ENCODE results near the gene TBCK. TPM values are rescaled to one million over a fixed set of nuclear protein-coding genes. Genes with fewer than 3 reads are reported as not detected.

Gene TBCK
- total and polyA plus RNA-seq, 9 of the 15 experiments (the other 6 are each of a cell fraction or from before 2014, with no cell fraction given): 5.3 to 26.6 (median 16.2) TPM

- TF ChIP-seq, protein P1, sequence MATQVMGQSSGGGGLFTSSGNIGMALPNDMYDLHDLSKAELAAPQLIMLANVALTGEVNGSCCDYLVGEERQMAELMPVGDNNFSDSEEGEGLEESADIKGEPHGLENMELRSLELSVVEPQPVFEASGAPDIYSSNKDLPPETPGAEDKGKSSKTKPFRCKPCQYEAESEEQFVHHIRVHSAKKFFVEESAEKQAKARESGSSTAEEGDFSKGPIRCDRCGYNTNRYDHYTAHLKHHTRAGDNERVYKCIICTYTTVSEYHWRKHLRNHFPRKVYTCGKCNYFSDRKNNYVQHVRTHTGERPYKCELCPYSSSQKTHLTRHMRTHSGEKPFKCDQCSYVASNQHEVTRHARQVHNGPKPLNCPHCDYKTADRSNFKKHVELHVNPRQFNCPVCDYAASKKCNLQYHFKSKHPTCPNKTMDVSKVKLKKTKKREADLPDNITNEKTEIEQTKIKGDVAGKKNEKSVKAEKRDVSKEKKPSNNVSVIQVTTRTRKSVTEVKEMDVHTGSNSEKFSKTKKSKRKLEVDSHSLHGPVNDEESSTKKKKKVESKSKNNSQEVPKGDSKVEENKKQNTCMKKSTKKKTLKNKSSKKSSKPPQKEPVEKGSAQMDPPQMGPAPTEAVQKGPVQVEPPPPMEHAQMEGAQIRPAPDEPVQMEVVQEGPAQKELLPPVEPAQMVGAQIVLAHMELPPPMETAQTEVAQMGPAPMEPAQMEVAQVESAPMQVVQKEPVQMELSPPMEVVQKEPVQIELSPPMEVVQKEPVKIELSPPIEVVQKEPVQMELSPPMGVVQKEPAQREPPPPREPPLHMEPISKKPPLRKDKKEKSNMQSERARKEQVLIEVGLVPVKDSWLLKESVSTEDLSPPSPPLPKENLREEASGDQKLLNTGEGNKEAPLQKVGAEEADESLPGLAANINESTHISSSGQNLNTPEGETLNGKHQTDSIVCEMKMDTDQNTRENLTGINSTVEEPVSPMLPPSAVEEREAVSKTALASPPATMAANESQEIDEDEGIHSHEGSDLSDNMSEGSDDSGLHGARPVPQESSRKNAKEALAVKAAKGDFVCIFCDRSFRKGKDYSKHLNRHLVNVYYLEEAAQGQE (IDR thresholded peaks at IDR 0.05; ENCODE audit: borderline replicate concordance): no peak
- TF ChIP-seq, protein P1 (CRISPR knock-in tag; IDR thresholded peaks at IDR 0.05; ENCODE audit: low read depth): no peak
- TF ChIP-seq BCL6 (CRISPR knock-in tag; IDR thresholded peaks at IDR 0.05) (no peak), ZFPM2 (CRISPR knock-in tag; IDR thresholded peaks at IDR 0.05) (no peak), HSF4 (CRISPR knock-in tag; IDR thresholded peaks at IDR 0.05; ENCODE audit: borderline replicate concordance) (no peak), TAF9B (IDR thresholded peaks at IDR 0.05; ENCODE audit: partially characterized antibody) (peak; percentile 82), AFF4 (CRISPR knock-in tag; IDR thresholded peaks at IDR 0.05) (peak; percentile 25; the same call in 1 of the 2 replicates), ELF1 (tag; IDR thresholded peaks at IDR 0.05) (peak; percentile 91), DDX20 (tag; IDR thresholded peaks at IDR 0.05; ENCODE audit: low read depth) (no peak)
- TF ChIP-seq, protein P2, sequence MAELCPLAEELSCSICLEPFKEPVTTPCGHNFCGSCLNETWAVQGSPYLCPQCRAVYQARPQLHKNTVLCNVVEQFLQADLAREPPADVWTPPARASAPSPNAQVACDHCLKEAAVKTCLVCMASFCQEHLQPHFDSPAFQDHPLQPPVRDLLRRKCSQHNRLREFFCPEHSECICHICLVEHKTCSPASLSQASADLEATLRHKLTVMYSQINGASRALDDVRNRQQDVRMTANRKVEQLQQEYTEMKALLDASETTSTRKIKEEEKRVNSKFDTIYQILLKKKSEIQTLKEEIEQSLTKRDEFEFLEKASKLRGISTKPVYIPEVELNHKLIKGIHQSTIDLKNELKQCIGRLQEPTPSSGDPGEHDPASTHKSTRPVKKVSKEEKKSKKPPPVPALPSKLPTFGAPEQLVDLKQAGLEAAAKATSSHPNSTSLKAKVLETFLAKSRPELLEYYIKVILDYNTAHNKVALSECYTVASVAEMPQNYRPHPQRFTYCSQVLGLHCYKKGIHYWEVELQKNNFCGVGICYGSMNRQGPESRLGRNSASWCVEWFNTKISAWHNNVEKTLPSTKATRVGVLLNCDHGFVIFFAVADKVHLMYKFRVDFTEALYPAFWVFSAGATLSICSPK (IDR thresholded peaks at IDR 0.05; ENCODE audit: borderline replicate concordance): no peak
- TF ChIP-seq, protein P3, sequence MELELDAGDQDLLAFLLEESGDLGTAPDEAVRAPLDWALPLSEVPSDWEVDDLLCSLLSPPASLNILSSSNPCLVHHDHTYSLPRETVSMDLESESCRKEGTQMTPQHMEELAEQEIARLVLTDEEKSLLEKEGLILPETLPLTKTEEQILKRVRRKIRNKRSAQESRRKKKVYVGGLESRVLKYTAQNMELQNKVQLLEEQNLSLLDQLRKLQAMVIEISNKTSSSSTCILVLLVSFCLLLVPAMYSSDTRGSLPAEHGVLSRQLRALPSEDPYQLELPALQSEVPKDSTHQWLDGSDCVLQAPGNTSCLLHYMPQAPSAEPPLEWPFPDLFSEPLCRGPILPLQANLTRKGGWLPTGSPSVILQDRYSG (tag; conservative IDR thresholded peaks at IDR 0.05; ENCODE audit: low read depth): no peak
These were observed at the start of gene TBCK, which contains the start of gene AIMP1 (continued) for GRCh38 chr4:106315968-106316772.

Data from K562 (cell line).